ENCODE data around the gene DBP. TPM values are rescaled to one million over a fixed set of nuclear protein-coding genes. Genes with fewer than 3 reads are reported as not detected.

The DBP gene
- total and polyA plus RNA-seq, 8 donors = 6.4 to 11.1 (median 9.5) TPM

DNA sequence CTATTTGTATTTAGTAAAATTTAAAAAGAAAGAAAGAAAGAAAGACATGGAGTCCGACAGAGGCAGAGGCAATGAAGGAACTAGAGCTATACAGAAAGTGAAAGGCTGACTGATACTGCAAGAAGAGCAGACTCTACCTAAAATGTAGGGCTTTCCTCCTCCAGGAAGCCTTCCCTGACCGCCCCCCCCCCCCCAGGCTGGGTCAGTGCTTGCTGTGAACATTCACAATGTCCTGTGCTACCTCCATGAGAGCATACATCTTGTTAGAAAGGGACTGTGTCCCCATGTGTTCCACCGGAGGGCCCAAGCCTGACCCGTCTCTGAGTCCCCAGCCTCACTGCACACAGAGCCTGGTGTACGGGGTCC lies 14.5 kb upstream of the DBP start:
- H3K9me3 ChIP-seq = no peaks in the 10 kb centered on the region
- intact Hi-C loops (cut with DNase I) = no loop called here
- no peak overlapping the region for H3K27ac ChIP-seq
- DNase-seq (no peak), ATAC-seq (no peak)
- H3K4me3 ChIP-seq = no peak overlapping the region
- no peaks in the 10 kb centered on the region for H3K36me3 ChIP-seq
- TF ChIP-seq, protein P1, sequence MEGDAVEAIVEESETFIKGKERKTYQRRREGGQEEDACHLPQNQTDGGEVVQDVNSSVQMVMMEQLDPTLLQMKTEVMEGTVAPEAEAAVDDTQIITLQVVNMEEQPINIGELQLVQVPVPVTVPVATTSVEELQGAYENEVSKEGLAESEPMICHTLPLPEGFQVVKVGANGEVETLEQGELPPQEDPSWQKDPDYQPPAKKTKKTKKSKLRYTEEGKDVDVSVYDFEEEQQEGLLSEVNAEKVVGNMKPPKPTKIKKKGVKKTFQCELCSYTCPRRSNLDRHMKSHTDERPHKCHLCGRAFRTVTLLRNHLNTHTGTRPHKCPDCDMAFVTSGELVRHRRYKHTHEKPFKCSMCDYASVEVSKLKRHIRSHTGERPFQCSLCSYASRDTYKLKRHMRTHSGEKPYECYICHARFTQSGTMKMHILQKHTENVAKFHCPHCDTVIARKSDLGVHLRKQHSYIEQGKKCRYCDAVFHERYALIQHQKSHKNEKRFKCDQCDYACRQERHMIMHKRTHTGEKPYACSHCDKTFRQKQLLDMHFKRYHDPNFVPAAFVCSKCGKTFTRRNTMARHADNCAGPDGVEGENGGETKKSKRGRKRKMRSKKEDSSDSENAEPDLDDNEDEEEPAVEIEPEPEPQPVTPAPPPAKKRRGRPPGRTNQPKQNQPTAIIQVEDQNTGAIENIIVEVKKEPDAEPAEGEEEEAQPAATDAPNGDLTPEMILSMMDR (IDR thresholded peaks at IDR 0.05) = no peak
- peaks cover 0 to 5% of the 10 kb centered on the region in 2 donors for H3K4me1 ChIP-seq
- H3K27me3 ChIP-seq = no peaks in the 10 kb centered on the region

DNA sequence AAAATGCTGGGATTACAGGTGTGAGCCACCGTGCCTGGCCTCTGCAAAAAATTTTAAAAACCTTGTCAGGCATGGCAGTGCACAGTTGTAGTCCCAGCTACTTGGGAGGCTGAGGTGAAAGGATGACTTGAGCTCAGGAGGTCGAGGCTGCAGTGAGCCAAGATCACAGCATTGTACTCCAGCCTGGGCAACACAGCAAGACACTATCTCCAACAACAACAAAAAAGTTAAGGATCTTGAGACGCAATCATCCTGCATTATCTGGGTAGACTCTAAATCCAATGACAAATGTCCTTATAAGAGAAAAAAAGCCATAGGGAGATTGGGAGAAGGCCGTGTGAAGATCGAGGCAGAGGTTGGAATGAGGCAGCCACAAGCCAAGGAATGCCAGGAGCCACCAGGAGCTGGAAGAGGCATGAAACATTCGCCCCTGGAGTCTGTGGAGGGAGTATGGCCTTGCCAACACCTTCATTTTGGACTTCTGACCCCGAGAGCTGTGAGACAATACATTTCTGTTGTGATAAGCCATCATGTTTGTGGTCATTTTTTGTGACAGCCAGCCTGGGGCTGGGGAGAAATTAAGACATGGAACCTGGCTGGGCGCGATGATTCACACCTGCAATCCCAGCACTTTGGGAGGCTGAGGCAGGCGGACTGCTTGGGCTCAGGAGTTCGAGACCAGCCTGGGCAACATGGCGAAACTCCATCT lies 13.9 kb upstream of the DBP start:
- ATAC-seq (no peak), DNase-seq (no peak)
- no peaks in the 10 kb centered on the region for H3K9me3 ChIP-seq
- H3K4me1 ChIP-seq = peaks cover 0 to 9% of the 10 kb centered on the region in 2 donors
- H3K27ac ChIP-seq = no peak overlapping the region
- no peak overlapping the region for H3K4me3 ChIP-seq
- peaks cover 0 to 3% of the 10 kb centered on the region in 2 donors for H3K27me3 ChIP-seq
- intact Hi-C loops (cut with DNase I) = no loop called here
- H3K36me3 ChIP-seq = no peaks in the 10 kb centered on the region
- TF ChIP-seq, protein P1 (IDR thresholded peaks at IDR 0.05) = no peak

DNA sequence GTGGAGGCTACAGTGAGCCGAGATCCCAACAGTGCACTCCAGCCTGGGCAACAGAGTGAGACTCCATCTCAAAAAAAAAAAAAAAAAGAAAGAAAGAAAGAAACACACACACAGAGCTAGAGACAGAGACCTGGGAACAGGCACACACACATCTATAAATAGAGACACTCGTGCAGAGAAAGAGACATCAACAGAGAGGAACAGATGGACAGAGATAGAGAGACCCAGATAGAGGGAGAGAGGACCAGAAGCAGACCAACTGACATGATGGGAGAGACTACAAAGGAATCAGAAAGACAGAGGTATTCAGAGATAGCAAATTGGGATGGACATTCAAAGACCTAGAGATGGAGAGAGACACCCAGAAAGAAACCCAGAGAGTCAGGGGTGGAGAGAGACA lies 11.0 kb upstream of the DBP start:
- H3K4me3 ChIP-seq = no peak overlapping the region
- intact Hi-C loops (cut with DNase I) = no loop called here

DNA sequence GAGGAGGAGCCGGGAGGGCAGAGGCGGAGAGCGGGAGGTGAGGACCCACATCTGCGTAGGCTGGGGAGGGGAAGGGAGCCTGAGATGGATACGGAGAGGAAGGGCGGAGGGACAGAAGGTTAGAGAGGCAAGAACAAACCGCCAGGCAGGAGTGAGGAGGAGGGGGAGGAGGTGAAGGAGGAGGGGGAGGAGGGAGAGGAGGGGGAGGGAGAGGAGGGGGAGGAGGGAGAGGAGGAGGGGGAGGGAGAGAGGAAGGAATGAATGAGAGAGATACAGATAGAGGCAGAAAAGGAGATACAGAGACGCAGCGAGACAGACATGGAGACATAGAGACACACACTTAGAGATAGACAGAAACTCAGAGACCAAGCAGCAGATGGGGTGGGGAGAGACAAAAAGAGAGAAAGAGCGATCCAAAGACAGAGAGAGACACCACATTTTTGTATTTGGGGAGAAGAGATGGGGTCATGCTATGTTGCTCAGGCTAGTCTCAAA lies 9.6 kb upstream of the DBP start:
- no peak for ATAC-seq
- peaks cover 7 to 28% of the 10 kb centered on the region in 2 donors for H3K4me1 ChIP-seq
- DNase-seq = no peak
- intact Hi-C loops (cut with DNase I) = no loop called here
- H3K4me3 ChIP-seq = peak overlapping the region; percentile 33 to 50
- TF ChIP-seq, protein P1 (IDR thresholded peaks at IDR 0.05) = no peak
- H3K27me3 ChIP-seq = peaks cover 0 to 18% of the 10 kb centered on the region in 2 donors
- no peaks in the 10 kb centered on the region for H3K36me3 ChIP-seq
- H3K27ac ChIP-seq = peak overlapping the region; percentile 64 to 70
- no peaks in the 10 kb centered on the region for H3K9me3 ChIP-seq

More for the DNA sequence above, 11.0 kb upstream of the DBP start:
- TF ChIP-seq, protein P1 (IDR thresholded peaks at IDR 0.05) = no peak
- Histone ChIP-seq H3K36me3 (no peaks in the 10 kb centered on the region), H3K27ac (no peak overlapping the region), H3K4me1 (peaks cover 7 to 28% of the 10 kb centered on the region in 2 donors), H3K27me3 (peaks cover 0 to 18% of the 10 kb centered on the region in 2 donors), H3K9me3 (no peaks in the 10 kb centered on the region)
- DNase-seq (no peak), ATAC-seq (no peak)

DNA sequence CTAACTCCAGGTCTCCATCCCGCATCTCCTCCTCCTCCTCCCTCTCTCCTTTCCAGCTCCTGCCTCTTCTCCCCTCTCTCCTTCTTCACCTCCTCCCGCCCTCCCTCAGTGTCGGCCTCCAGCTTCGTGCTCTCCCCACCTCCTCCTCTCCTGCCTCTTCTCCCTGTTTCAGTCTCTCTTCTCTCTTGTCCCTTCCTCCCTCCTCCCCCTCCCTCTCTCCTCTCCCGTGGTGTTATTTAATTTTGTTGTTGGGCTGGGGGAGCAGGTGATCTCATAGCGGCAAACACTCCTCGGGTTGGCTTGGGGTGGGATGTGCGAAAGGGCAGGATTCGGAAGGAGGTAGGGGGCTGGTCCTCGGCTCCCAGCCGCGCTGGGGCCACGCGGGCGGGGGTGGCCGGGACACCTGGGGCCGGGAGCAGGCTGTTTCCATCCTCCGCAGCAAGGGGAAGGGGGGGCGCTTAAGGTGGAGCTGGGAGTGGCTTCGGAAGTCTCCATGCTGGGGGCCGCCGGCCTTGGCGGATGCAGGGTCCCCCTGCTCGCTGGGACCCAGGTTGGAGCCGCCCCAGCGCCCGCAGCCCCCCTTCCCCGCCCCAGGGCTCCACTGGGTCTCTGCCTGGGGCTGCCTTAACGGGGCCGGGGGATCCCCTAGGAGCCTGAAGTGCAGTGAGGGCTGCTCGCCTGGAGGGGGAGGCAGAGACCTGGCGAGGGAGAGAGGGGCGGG lies 9.0 kb upstream of the DBP start, which contains the start of gene CA11:
CA11 (minus strand) TSS at position 187 of the 721 bp plus-strand sequence. CDS start 555 bp downstream, outside the sequence.
- H3K4me1 ChIP-seq = peaks cover 7 to 28% of the 10 kb centered on the region in 2 donors
- H3K27me3 ChIP-seq = peaks cover 0 to 18% of the 10 kb centered on the region in 2 donors
- H3K36me3 ChIP-seq = no peaks in the 10 kb centered on the region
- DNase-seq (peak; percentile 82 to 95 (median 90)), ATAC-seq (peak; percentile 93)
- TF ChIP-seq, protein P1 (IDR thresholded peaks at IDR 0.05) = peak; percentile 75 to 89
- H3K9me3 ChIP-seq = no peaks in the 10 kb centered on the region
- peak within 1 kb of the TSS; percentile 64 to 70 for H3K27ac ChIP-seq
- intact Hi-C loops (cut with DNase I) = no loop called here
- H3K4me3 ChIP-seq = peak within 1 kb of the TSS; percentile 33 to 50
